DMS53 (cell line): Measurements from ENCODE around the gene CKAP5.

Experiments
- DNase-seq: peaks from one replicate; lab custom pipeline; 2025; lab: John Stamatoyannopoulos, UW

The CKAP5 gene

DNA sequence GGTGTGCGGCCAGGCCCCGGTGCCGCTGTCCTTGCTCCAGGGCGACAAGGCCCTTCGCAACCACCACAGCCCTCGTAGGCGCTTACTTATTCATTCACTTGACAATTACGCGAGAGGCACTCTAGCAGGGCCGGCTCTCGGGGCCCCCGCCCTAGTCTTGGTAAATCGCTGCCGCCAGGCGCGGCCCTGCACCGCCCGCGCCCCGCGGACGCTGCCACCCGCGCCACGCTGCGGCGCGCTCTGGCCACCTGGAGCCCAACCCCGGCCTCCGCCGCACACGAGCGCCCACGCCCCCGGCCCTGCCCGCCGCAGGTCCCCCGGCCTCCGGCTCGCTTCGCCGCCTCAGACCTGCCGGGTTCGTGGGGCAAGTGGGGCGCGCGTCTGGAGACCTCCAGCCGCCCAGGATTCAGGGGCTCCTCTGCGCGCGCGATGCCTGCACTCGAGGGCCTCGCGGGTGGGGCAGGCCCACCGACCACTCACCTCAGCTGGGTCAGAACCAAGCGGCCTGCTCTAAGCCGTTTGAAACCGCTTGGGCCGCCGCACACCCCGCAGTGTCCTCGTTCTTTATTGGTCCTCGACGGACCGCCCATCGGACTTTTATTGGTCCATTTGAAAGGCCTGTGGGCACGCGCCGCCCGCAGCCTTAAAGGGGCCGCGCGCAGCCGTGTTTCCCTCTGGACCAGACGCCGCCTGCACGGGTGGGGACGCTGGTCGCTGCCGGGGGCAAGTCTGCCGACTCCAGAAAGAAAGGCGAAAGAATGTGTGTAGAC is at the start of gene CKAP5:
CKAP5 (minus strand) TSS at position 541 of the 770 bp plus-strand sequence. CDS start 25,049 bp downstream, outside the sequence.
- peak; percentile 93 for DNase-seq

DNA sequence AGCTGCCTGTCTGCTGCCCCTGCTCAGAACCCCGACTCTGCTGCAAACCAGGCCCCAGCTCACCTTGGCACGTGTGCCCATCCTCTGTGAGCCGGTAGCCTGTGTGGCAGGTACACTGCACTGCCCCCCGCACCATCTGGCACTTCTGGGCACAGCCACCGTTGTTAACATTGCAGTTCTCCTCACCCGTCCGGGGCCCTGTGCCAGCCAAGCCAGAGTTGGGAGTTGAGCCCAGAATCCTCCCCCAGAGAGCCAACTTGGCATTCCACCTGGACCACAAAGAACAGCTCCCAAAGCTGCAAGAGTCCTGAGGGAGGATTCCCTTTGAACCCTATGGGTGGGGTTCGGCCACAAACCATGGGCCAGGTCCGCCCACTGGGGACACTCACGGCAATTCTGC is 49.7 kb upstream of the CKAP5 start:
- no peak for DNase-seq

DNA sequence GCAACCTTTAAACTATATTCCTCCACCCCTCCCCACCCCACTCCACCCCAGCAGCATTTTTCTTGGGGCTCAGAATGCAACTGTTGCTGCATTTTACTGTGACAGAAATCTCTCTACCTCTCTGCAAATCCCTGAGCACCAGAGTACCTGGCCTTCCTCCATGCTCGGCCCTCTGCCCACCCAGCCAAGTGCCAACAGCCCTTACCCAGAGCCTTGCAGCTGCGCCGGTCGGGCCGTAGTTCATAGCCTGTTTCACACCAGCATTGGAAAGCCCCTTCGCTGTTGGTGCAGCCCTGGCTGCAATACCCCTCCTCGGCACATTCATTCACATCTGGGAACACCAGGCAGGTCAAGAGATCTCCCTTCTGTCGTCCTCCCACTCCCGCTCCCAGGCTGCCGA is 48.9 kb upstream of the CKAP5 start:
- DNase-seq, result no peak

DNA sequence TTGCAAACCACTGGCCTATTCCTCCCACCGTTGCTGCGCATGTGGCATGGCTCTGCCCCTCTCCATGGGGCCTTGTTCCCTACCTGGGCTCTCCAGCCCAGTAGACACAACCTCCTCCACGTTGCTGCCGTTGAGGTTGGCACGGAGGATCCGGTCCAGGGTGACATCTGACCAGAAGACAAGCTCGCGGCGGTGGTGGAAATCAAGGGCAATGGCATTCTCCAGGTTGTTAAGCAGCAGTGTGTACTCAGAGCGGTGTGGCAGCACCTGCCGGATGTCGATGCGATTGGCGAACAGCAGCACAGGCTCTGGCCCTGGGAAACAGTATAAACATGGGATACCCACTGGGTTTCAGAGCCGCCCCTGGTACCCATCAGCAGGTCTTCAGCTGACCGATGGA is 48.4 kb upstream of the CKAP5 start:
- DNase-seq, result peak; percentile 12

DNA sequence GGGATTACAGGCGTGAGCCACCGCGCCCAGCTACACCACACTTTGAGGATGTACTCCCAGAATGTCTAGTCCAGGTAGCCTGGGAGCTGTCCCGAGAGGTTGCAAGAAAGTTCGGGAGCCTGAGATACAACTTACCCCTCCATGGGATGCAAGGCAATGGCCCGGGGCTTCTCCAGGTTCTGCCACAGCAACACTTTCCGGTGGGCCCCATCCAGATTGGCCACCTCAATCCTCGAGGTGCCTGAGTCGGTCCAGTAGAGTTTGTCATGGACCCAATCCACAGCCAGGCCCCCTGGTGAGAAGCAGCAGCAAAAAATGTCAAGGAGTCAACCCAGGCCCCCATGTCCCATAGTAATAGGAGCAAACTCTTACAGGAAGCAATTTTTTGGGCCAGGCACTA is 46.8 kb upstream of the CKAP5 start:
- DNase-seq, result no peak

DNA sequence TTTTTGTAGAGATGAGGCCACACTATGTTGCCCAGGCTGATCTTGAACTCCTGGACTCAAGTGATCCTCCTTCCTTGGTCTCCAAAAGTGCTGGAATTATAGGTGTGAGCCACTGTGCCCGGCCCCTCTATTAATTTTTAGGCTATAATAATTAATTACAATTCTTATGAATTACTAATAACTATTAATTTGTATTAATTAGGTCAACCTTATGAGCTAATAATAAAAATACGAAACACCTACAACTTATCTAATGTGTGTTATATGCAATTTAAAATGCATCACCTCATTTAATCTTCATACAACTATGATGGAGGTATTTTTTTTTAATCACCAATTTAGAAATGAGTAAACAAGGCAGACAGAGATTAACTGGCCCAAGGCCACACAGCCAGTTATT is 46.0 kb upstream of the CKAP5 start:
- no peak for DNase-seq

DNA sequence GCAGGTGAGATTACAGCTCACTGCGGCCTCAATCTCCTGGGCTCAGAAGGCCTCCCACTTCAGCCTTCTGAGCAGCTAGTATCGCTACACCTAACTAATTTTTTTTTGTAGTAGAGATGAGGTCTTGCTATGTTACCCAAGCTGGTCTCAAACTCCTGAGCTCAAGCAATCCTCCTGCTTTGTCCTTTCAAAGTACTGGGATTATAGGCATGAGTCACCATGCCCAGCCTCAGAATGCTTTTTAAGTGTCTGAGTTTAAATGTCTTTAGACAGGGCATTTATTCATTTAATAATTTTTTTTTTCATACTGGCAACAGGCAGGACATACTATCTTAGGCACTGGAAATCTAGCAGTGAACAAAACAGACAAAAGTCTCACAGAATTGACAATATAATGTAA is 44.6 kb upstream of the CKAP5 start:
- peak; percentile 5 for DNase-seq

DNA sequence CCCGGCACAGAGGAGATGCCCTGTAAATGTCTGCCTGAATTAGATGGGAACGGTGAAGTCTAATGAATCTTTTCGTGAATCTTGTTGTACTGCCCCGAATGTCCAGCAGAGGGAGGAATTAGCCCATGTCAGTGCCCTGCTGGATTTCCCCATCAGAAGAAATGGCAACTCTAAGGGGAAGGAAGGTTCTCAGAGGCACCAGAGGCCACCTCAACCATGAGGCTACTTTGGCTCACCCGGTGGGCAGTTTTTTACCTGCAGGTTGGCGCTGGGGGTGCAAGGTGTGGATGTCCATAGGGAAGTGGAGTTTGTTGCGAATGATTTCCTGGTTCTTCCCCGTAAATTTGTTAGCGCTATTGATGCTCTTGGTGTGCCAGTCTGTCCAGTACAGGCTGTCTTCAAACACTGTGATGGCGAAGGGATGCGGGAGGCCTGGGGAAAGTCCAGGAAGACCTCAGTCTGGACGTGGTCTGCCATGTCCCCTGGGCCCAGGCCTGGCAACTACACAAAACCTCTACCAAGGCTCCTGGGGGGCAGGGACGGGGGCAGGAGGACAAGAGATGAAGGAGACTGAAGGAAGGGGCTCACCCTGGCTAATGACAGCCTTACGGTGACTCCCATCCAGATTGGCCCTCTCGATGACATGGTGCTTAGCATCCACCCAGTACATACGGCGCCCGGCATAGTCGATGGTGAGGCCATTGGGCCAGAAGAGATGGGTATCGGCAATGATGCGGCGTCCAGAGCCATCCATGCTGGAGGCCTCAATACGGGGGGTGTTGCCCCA is 43.8 kb upstream of the CKAP5 start:
- peak; percentile 77 for DNase-seq

DNA sequence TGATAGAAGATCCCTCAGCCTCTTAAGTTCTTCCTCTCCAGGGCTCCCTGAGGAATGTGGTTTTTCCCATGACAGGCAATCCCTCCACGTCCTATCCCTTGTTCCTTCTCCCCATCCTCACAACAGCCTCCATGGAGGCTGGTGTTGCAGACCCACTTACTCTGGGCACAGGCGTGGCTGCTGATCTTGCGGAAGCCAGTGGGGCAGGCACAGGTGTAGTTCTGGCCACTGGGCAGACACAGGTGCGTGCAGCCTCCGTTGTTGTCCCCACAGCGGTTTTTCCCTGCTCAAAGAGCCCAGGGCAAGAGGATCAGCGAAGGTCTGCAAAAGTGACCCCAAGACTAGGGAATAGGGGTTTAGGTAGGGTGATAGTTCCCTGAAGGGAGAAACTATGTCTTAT is 43.2 kb upstream of the CKAP5 start:
- DNase-seq, result no peak

DNA sequence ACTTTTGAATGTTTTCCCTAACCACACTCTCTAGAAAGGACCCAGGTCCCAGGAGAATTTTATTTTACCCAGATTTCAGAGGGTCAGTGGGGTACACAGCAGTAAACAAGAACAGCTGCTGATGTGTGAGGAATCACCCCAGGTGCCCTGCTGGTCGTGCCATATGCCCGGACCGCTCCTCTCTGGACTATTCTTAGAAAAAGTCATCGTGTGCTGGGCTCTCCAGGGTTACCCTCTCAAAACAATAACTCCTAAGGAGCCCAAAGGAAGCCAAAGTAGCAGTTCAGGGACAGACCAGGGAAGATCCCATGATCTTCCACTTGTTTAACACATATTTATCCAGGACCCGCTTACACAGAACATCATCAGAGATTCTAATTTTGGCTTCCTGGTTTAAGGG is 42.6 kb upstream of the CKAP5 start:
- no peak for DNase-seq

DNA sequence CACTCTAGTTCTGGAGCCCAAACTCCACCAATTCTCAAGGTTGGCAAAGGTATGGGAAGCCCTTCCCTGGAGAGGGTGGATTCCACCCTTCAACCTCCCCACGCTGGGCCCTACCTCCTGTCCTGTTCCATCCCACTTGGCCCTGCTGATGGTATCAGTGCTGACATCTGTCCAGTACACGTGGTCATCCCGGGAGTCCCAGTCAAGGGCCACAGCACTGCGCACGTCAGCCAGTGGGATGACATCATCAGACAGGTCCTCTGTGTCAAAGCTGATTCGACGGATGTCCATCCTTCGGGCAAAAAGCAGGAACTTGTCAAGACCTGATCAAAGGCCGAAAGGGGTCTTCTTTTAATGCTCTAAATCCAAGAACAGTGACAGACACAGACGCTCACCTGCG is 40.1 kb upstream of the CKAP5 start:
- DNase-seq, result no peak

DNA sequence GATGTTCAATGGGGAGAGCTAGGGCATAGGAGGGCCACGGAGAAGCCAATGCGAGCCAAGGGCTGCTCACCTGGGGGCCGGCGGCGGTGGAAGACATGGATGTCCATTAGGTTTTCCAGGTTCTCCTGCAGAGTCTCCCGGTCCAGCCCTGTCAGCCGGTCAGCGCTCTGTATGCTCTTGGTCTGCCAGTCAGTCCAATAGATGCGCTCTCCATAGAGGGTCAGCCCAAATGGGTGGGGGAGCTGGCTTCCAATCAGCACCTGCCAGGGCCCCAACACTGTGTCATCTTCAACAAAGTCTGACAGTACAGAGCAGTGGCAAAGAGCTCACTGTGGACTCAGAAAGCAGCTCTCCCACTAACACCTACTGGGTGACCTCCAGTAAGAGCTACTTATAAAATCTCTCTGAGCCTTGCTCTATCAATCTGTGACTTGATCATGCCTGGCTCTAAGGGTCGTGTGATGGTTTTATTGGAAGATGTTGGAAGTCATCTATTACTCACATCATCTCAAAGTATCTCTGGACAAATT is 33.0 kb upstream of the CKAP5 start:
- no peak for DNase-seq

DNA sequence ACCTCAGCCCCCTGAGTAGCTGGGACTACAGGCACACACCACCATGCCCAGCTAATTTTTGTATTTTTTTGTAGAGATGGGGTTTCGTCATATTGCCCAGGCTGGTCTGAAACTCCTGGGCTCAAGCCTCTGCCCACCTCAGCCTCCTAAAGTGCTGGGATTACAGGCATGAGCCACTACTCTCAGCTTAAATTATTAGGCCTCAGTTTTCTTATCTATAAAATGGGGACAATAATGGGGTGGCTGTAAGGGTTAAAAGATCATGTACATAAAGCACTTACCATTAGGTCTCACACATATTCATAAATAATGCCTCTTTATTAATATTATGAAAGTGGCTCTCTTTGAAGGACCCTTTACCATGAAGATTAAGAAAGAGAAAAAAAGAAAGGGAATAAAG is 31.5 kb upstream of the CKAP5 start:
- DNase-seq, result no peak

DNA sequence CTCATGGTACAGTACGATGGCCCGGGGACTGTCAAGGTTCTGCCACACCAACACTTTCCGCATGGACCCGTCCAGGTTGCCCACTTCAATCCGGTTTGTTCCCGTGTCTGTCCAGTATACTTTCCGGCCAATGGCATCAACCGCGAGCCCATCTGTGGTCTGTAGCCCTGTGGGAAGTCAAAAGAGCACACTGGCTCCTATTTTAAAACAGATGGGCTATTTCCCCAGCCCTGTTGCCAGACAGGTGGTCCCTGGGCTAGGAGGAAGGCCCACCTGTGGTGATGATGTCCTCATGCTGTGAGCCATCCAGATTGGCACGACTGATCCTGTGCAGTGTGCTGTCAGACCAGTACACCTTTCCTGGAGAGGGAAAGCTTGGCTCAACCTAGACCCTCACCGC is 30.4 kb upstream of the CKAP5 start:
- DNase-seq, result no peak

DNA sequence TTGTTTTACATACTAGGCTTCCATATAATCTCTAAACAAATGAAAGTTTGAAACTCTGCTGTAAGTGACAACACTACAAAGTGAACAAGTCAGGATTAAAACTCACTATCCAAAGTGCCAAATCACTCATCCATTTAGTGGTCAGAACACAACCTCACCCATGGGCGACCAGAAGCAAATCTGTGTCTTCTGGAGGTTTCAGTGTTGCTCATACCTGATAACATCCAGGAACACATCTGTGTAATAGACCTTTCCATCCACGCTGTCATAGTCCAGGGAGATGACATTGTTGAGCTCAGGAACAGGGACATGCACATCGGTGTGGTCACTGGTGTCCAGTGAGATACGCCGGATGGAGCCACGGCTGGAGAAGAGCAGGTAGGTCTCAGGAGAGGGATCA is 28.5 kb upstream of the CKAP5 start:
- DNase-seq, result no peak

DNA sequence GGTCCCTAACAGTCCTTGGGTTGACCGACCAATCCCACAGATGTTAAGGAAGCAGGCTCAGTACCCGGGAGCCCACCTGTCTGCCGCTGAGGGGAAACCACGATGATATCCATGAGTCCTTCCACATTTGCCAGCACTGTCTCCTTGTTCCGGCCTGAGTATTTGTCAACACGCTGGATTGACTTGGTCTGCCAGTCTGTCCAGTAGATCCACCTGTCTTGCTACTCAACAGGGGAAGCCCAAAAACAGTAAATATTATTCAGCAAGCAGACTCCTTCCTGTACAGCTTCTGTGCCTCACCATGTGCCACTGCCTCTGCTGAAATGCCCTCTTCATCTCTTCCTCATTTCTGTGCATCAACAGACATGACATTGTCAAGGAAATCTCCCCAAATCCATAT is 22.8 kb upstream of the CKAP5 start:
- DNase-seq, result no peak

DNA sequence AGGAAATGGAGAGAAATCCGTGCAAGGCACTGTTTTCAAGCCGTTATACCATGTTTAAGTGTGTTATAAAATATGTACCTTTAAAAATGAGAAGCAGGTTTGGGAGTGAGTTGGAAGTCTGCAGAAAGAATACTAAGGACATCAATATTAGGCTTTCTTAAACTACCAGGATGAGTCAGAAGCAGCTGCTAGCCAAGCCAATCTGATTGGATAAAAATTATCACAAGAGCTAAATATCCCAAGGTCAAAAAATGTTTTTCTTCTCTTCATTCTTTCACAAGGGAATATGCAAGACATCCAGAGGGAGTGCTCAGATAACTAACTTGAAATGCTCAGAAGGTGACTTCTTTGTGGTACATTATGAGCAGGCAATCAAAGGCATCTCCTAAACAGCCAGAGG is 19.3 kb upstream of the CKAP5 start:
- no peak for DNase-seq

DNA sequence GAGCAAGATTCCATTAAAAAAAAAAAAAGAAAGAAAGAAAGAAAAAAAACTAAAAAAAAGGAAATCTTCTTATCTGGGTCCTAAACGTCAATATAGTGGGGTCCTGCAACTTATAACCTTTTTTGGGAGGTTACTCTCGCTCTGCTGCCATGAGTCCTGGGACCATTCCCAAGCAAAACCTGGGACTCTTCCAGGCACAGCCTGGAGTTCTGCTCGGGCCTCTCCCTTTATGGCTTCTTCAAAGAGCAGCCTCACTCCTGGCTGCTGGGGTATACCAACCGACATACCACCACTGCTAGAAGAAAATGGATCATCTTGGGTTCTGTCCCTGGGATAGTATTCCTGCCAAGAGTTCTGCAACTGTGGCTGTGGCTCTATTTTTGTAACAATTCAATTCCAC is 14.1 kb upstream of the CKAP5 start:
- DNase-seq, result no peak

DNA sequence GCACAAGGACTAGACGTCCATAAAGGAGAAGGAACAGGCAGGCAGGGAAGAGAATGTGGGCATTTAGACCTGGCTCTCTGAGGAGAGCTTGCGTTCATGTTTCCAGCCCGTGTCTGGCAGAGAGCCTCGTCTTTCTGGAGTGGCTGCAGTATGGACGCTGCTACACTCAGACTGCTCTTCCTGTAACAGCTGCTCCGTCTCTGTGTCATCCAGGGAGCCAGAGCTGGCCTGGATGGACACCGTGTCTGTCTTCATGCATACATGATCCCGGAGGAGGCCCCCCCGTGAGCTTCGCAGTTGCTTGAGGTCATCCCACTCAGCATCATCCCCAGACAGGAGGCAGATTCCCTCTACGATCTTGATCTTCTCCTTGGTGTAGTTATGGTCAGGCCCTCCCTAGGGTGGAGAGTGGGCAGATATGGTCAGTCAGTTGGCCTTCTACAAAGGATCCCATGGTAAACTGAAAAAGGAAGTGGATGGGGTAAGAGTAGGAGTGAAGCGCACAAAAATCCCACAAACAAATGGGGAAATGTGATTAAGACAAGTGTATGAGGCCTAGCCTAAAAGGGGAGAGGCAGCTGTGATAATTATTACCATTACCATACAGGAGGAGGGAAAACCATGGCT is 13.0 kb upstream of the CKAP5 start:
- DNase-seq, result no peak

DNA sequence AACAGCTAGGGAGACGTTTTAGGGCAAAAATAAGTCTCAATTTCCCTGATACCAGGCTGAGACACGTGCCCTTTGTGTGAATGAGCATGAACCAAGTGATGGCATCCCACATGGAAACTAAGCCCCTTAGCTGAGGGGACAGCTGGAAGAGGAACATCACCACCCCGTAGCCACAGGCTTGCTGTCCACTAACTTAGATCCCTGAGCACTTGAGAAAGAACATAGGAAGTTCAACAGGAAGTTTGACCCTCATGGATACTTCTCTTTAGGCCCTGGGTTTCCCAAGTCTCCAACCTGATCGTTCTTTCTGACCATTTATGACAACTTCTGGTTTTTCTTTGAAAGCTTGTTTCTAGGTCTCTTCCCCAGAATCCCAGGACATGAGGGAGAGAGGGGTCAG is 11.6 kb upstream of the CKAP5 start:
- DNase-seq, result no peak

DNA sequence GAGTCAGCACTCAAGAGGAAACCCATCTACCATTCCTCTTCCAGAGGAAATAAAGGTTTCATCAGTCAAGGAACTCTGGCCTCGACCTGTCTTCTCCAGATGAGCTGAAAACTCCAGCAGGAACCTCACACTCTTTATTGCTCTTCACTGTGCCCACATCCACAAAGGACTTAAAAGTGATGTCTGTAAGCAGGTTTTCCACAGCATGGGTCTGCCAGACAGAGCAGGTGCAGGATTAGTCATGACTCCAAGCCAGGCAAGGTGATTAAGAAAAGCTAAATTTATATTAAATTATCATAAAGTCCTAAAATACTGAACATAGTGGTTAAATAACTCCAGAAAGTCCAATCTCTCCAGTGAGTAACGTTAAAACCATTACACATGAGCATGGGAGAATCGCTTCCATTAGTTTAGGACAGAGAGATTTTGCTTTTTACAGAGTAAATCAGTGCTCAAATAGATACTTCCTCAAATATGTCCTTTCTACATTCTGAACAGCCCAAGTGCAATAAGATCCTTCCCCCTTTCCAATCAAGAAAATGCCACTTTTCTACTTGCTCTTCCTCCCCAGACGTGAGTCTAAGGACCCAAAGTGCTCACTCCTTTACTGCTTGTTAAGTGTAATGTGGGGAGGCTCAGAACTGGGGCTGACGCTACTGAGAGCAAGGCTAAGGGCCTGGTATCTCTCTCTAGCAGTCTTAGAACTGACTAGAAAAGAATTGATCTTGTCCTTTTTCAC is 10.7 kb upstream of the CKAP5 start:
- no peak for DNase-seq

DNA sequence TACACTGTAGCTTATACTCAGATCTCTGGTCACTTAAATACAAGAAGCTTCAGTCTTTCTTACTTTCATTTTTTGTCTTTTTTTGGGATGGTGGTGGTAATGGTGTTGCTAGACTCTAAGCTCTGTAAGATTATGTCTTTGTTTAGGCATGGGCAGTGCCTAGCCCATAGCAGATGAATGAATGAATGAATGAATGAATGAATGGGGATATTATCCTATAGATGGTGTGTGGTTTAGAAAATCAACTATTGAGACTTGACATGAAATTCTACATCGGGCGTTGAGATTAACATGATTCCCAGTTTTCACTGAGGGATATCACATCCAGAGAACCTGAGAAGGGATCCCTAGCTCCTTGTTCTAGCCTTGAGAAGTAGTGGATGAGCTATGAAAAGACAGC is 9.8 kb upstream of the CKAP5 start:
- no peak for DNase-seq
